Hematopoietic multipotent progenitor cell treated with erythropoietin and hydrocortisone succinate and interleukin-3 and kit ligand, for 8 days (in vitro differentiated cells): ENCODE data around the gene SAPCD1.
"Not testable (repeated sequence)": the region's sequence is repeated elsewhere in the genome, so short reads cannot be mapped to it uniquely, and the experiment has no call there.

Experiments
- DNase-seq: peaks from one replicate; pipeline ENCODE4 v3.0.0-alpha.2; 2015

SAPCD1 gene

DNA sequence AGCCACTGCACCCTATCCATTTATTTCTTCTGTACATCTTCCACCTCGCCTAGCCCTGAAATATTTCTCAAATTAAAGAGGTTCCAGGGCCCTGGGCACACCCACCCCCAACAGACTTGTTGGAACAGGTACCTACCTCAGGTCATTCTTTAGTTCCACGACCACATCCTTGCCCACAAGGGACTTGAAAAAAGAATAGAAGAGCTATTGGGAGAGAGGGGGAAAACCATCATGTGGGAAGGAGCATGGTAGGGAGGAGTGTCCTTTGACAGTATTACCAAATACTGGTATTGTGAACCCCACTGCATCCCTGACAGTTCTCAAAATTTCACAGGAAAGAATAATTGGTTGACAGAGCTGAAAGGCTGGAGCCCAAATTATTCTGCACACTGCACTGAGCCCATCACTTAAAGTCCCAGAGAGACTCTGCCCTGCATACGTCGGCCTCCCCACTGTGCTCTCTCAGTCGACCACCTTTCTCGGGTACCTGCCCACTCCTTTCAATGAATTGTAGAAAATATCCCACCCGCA, 43.5 kb downstream of the SAPCD1 start:
- DNase-seq, result no peak

DNA sequence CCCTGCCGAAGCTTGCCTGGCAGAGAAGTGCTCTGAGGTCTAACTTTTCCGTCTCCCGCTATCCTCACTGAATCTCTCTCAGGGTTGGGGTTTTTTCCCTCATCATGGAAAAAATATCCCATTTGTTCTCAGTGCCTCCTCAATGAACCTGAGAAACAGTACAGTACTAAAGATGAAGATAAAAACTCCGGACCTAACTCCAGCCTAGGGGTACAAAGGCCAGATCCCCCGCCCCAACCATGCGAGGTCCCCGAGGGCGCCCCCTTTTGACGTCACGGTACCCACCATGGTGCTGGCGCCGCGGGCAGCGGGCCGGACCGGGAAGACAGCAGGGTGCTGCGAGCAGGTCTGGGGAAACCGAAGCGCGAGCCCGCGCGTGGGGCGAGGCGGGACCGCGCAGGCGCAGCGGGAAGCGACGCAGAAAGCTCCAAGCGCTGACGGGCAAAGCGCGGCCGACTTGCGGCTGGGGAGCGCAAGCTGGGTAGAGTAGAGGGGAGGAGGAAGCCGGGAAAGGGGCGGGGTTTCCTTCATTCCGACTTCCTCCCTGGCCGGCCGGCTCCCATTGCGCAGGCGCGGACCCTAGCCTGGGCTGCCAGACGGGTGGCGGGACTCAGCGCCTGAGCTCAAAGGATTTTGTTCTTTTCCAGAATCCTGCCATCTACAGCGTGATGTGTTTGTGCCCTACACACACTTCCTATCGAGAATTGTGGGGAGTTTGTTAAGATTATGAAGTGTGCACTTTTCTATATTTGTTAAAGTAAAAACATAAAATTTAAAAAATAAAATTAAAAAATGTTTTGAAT, 44.2 kb downstream of the SAPCD1 start, which contains the start of gene LSM2:
Gene LSM2, minus strand, starts transcription at position 497 of the 803 bp plus-strand sequence. Its CDS starts 209 bp downstream, at position 288.
- peak; percentile 97 for DNase-seq

DNA sequence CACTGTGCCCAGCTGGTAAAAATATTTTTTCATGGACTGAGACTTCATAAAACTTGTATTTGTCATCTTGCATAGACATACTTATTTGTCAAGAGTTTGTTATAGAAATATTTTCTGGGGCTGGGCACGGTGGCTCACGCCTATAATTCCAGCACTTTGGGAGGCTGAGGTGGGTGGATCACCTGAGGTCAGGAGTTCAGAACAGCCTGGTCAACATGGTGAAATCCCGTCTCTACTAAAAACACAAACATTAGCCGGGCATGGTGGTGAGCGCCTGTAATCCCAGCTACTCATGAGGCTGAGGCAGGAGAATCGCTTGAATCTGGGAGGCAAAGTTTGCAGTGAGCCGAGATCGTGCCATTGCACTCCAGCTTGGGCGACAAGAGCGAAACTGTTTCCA, 46.1 kb downstream of the SAPCD1 start:
- not testable (repeated sequence) for DNase-seq

DNA sequence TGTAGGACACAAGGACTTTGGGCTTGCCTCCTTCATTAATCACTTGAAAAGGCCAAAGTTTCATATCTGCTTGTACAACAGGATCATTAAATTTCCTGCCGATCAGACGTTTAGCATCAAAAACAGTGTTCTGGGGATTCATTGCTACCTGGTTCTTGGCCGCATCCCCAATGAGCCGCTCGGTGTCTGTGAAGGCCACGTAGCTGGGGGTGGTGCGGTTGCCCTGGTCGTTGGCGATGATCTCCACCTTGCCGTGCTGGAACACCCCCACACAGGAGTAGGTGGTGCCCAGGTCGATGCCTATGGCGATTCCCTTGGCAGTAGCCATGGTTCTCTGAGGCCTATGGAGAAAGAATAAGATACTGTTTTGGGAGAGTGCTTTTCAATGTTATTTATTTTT, 49.2 kb downstream of the SAPCD1 start:
- no peak for DNase-seq

DNA sequence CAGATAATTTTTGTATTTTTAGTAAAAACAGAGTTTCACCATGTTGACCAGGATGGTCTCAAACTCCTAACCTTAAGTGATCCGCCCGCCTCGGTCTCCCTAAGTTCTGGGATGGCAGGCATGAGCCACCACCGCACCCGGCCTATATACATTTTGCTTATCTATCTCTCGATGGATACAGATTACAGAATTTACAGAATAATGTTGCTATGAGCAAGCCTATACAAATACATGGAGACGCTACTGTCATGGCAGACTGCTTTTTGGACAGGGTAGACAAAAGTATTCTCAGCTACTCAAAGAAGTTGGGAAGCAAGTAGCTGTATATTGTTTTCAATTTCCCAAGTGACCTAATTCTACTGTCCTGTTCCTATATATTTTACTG, 51.0 kb downstream of the SAPCD1 start:
- no peak for DNase-seq
